K562 (cell line): ENCODE results near the gene CKM. TPM values are rescaled to one million over a fixed set of nuclear protein-coding genes. Genes with fewer than 3 reads are reported as not detected.

ENCODE experiments used
- ATAC-seq: fragments of 200-7000 bp; cut with Tn5 transposase; 3 replicates; pipeline ENCODE4 v1.9.1; 2020; ENCODE audit warnings: moderate library complexity
- BruUV-seq: library from RNA; stranded (reverse); fragments of 400-500 nt; replicated peaks from 2 replicates; lab custom pipeline; 2021; lab: Mats Ljungman, UMichigan
- CTCF ChIA-PET: fragments of 300-600 bp; formaldehyde crosslinking; extraction: SDS; loops from one replicate; lab custom pipeline; 2021; ENCODE audit warnings: low intra/inter-chr PET ratio; lab: Yijun Ruan, JAX
- POLR2A ChIA-PET: fragments of 300-600, 350-650 bp; sonication (Branson Sonifier 250); formaldehyde crosslinking; extraction: SDS; loops from one replicate; lab custom pipeline; 2021; ENCODE audit warnings: antibody characterized with exemption, inconsistent platforms; lab: Yijun Ruan, JAX
- DNase-seq, 4 experiments: peaks; one replicate each; pipeline versions ENCODE4 v3.0.0 to v3.0.0-alpha.2; 2011 to 2018; ENCODE audit warnings: low spot score in 3 of 4, mixed read lengths in 3 of 4; ENCODE audit errors: extremely low read depth in 1 of 4
- FAIRE-seq: peaks from 2 replicates; lab custom pipeline; 2011; peaks lifted over from hg19 to GRCh38; lab: Jason Lieb, UNC
- H2AFZ ChIP-seq: 2 replicates; pipeline ENCODE4 v1.6.0; 2011; ENCODE audit warnings: low read depth, low read length, control low read depth, inconsistent platforms
- H3K27ac ChIP-seq: fragments of 200-600 bp; 3 replicates; pipeline ENCODE4 v1.8.0; 2011; ENCODE audit warnings: low read depth, mild to moderate bottlenecking, control low read depth, inconsistent platforms, low read length, moderate library complexity, mixed read lengths; ENCODE audit errors: extremely low read depth
- H3K27me3 ChIP-seq, 2 experiments: fragments of 300-600 bp in 1 of 2; 2 replicates in 1 of 2; 3 replicates in 1 of 2; pipeline versions ENCODE4 v1.6.0 to v1.8.0; 2011; ENCODE audit warnings: inconsistent platforms in 2 of 2, low read length in 2 of 2, mild to moderate bottlenecking in 1 of 2, mixed read lengths in 1 of 2, moderate library complexity in 1 of 2; ENCODE audit not compliant: control insufficient read depth in 2 of 2, insufficient read depth in 2 of 2
- H3K36me3 ChIP-seq: fragments of 300-600 bp; 3 replicates; pipeline ENCODE4 v1.8.0; 2011; ENCODE audit warnings: mild to moderate bottlenecking, low read length, inconsistent platforms; ENCODE audit not compliant: control insufficient read depth, insufficient read depth
- H3K4me1 ChIP-seq, 2 experiments: fragments of 200-600 bp in 1 of 2; replicated peaks in 1 of 2; 2 replicates in 1 of 2; 3 replicates in 1 of 2; pipeline versions ENCODE4 v1.5.1 to v1.8.0; 2011; ENCODE audit warnings: inconsistent platforms in 2 of 2, low read length in 2 of 2, mild to moderate bottlenecking in 1 of 2, mixed read lengths in 1 of 2, moderate library complexity in 1 of 2; ENCODE audit not compliant: control insufficient read depth in 2 of 2, insufficient read depth in 2 of 2
- H3K4me2 ChIP-seq: 2 replicates; pipeline ENCODE4 v1.6.1; 2011; ENCODE audit warnings: low read length, control low read depth, inconsistent platforms, mixed read lengths; ENCODE audit not compliant: insufficient read depth
- H3K4me3 ChIP-seq: fragments of 200-600 bp; sonication (generic), shearing (Covaris generic); 2 replicates; pipeline ENCODE4 v1.5.1; 2016; ENCODE audit warnings: control low read depth, inconsistent platforms
- H3K79me2 ChIP-seq: fragments of 200-600 bp; 3 replicates; pipeline ENCODE4 v1.8.0; 2011; ENCODE audit warnings: low read length, inconsistent platforms; ENCODE audit not compliant: control insufficient read depth, insufficient read depth
- H3K9ac ChIP-seq, 2 experiments: 2 replicates each; pipeline versions ENCODE4 v1.6.0 to v1.6.1; 2011; ENCODE audit warnings: low read depth in 2 of 2, low read length in 2 of 2, control low read depth in 1 of 2, inconsistent platforms in 1 of 2, mild to moderate bottlenecking in 1 of 2, mixed read lengths in 1 of 2; ENCODE audit not compliant: insufficient read depth in 1 of 2
- H3K9me1 ChIP-seq: one replicate; pipeline ENCODE4 v1.6.0; 2011; ENCODE audit warnings: inconsistent platforms, mild to moderate bottlenecking, low read length, moderate library complexity; ENCODE audit not compliant: control insufficient read depth, insufficient read depth
- H3K9me3 ChIP-seq: replicated peaks from 2 replicates; pipeline ENCODE4 v1.5.1; 2011; ENCODE audit warnings: low read depth, low read length, inconsistent platforms; ENCODE audit not compliant: control insufficient read depth, insufficient read depth
- H4K20me1 ChIP-seq: replicated peaks from 2 replicates; pipeline ENCODE4 v1.6.1; 2011; ENCODE audit warnings: low read length, inconsistent platforms, mixed read lengths; ENCODE audit not compliant: control insufficient read depth, insufficient read depth
- ARID3A ChIP-seq: IDR thresholded peaks from 2 replicates; pipeline ENCODE4 v1.6.1; 2012; ENCODE audit warnings: low read depth, low read length, improper control_type of control experiment, borderline replicate concordance
- EGR1 ChIP-seq: fragments of 450-650 bp; conservative IDR thresholded peaks from 2 replicates; pipeline ENCODE4 v1.6.1; 2017; ENCODE audit warnings: mild to moderate bottlenecking
- HDAC2 ChIP-seq: fragments of 450-650 bp; IDR thresholded peaks from 2 replicates; pipeline ENCODE4 v1.6.1; 2016; ENCODE audit warnings: mild to moderate bottlenecking
- NFXL1 ChIP-seq: fragments of 450-650 bp; formaldehyde crosslinking; IDR thresholded peaks from 2 replicates; pipeline ENCODE4 v1.4.0; 2021; ENCODE audit warnings: mild to moderate bottlenecking
- PPARD ChIP-seq: fragments of 250-450 bp; sonication (Bioruptor Pico); IDR thresholded peaks from 2 replicates; pipeline ENCODE4 v1.8.0; 2022; ENCODE audit warnings: inconsistent platforms, mild to moderate bottlenecking, moderate library complexity
- RBM25 ChIP-seq: fragments of 200-400 bp; formaldehyde crosslinking; IDR thresholded peaks from 2 replicates; pipeline ENCODE4 v1.6.1; 2018; ENCODE audit warnings: low read length, low read depth, moderate library complexity; ENCODE audit not compliant: severe bottlenecking
- ZNF23 ChIP-seq: fragments of 250-450 bp; sonication (Bioruptor Pico); IDR thresholded peaks from 2 replicates; pipeline ENCODE4 v1.4.0; 2020; ENCODE audit warnings: mild to moderate bottlenecking
- ZNF232 ChIP-seq: sonication (generic); formaldehyde crosslinking; IDR thresholded peaks from 2 replicates; pipeline ENCODE4 v1.8.0; 2022; ENCODE audit warnings: mild to moderate bottlenecking, missing genetic modification reagents
- ZNF764 ChIP-seq: fragments of 250-450 bp; sonication (Bioruptor Pico); IDR thresholded peaks from 2 replicates; pipeline ENCODE4 v1.4.0; 2020; ENCODE audit warnings: low read depth, mild to moderate bottlenecking, moderate library complexity
- WGBS: fragments of 100-300 bp; shearing (Covaris generic); methylation state at CpG from one replicate; pipeline ENCODE4 v1.1.6; 2016; ENCODE audit warnings: low coverage, mixed read lengths; ENCODE audit not compliant: insufficient coverage; ENCODE audit errors: missing lambda C conversion rate; 5-methylcytosine and 5-hydroxymethylcytosine counted together
- in situ Hi-C: fragments of 300-500 bp; cut with MboI; formaldehyde crosslinking; loops from 4 replicates; pipeline ENCODE4 v1.15.0; 2018; ENCODE audit warnings: inconsistent platforms, mixed read lengths
- intact Hi-C: fragments of 100-400 bp; cut with micrococcal nuclease; formaldehyde crosslinking; loops from 2 replicates; pipeline ENCODE4 v1.14.2; 2022
- polyA plus RNA-seq, 8 experiments: library from polyadenylated mRNA; depleted of rRNA in 4 of 8; stranded (reverse) in 5 of 8; unstranded in 3 of 8; fragments of >200 nt; fragmentation: Nextera tagmentation in 2 of 8; fragmentation: Illumina TruSeq in 1 of 8; extraction: Ambion mirVana in 2 of 8; extraction: Trizol in 1 of 8; gene quantifications; 2 replicates each; pipeline versions ENCODE4 v1.2.1 to v1.2.3, GENCODE V29; 2011 to 2014; ENCODE audit warnings: inconsistent platforms in 1 of 8, missing spikeins in 1 of 8
- total RNA-seq, 7 experiments: library from RNA; depleted of rRNA in 6 of 7; stranded (reverse); fragments of >200 nt in 6 of 7; fragmentation: Illumina TruSeq in 2 of 7; extraction: Trizol in 2 of 7; gene quantifications; 2 replicates each; pipeline versions ENCODE4 v1.2.1 to v1.2.3, GENCODE V29; 2011 to 2021; ENCODE audit warnings: low replicate concordance in 1 of 7

CKM gene
- total and polyA plus RNA-seq, 9 of the 15 experiments (the other 6 are each of a cell fraction or from before 2014, with no cell fraction given) = 0.06 to 0.17 (median 0.09) TPM; not detected in 4

GRCh38 chr19:45340232-45340898 lies 17.7 kb upstream of the CKM start, which contains the start of gene KLC3 (continued):
- TF ChIP-seq PPARD (CRISPR knock-in tag) (no peak), ZNF764 (no peak), ZNF232 (CRISPR knock-in tag) (no peak), EGR1 (peak; percentile 28; the same call in 1 of the 2 replicates), HDAC2 (peak; percentile 31; the same call in 1 of the 2 replicates), ZNF23 (CRISPR knock-in tag) (no peak)

GRCh38 chr19:45339629-45340028 lies 17.0 kb upstream of the CKM start:
- Histone ChIP-seq H3K27me3 (peaks cover 8 to 13% of the 10 kb centered on the region in 2 experiments; a peak in 3 of 5 replicates), H2AFZ (no peak overlapping the region), H3K27ac (no peak overlapping the region), H3K4me3 (no peak overlapping the region), H3K36me3 (no peaks in the 10 kb centered on the region), H3K9ac (no peak overlapping the region), H3K4me1 (peaks cover 7 to 29% of the 10 kb centered on the region in 2 experiments; a peak in 4 of 5 replicates), H3K4me2 (no peak overlapping the region), H3K79me2 (no peaks in the 10 kb centered on the region), H4K20me1 (no peaks in the 10 kb centered on the region), H3K9me3 (no peaks in the 10 kb centered on the region)
- ATAC-seq (no peak), DNase-seq (no peak), FAIRE-seq (no peak)
- in situ Hi-C loops (loop anchor here (5.0 kb wide), 1 partner anchor 137 kb away; no protein-coding TSS in a partner anchor), intact Hi-C loops (loop anchor here (10.0 kb wide), 1 partner anchor 325 kb away; no protein-coding TSS in a partner anchor)
- ChIA-PET CTCF (interaction anchor here (1.7 kb wide), 1 partner anchor 322 kb away, joined by 6 read pairs; no protein-coding TSS in a partner anchor), POLR2A (interaction anchor here (1.5 kb wide), 1 partner anchor 156 kb away, joined by 3 read pairs; no protein-coding TSS in a partner anchor)
- WGBS = 76% methylated on average over 5 of the region's 6 CpGs
- no TSS peak for BruUV-seq
- TF ChIP-seq NFXL1 (CRISPR knock-in tag) = no peak
- no peak for TF ChIP-seq ARID3A
- peak; percentile 71 for TF ChIP-seq RBM25
- TF ChIP-seq, all 486 proteins: peak for 1
- no peaks in the 10 kb centered on the region for H3K9me1 ChIP-seq
